Brain microvascular endothelial cell (primary cell): ENCODE data around the gene DIS3L2.
"Not testable (repeated sequence)": the region's sequence is repeated elsewhere in the genome, so short reads cannot be mapped to it uniquely, and the experiment has no call there.

Source experiments
- DNase-seq: peaks from one replicate; pipeline ENCODE4 v3.0.0-alpha.2; 2020
- H3K27ac ChIP-seq: fragments of 250-450 bp; sonication (Bioruptor Pico); 2 replicates; pipeline ENCODE4 v1.5.1; 2020; ENCODE audit warnings: mild to moderate bottlenecking, moderate library complexity
- H3K27me3 ChIP-seq: fragments of 250-450 bp; sonication (Bioruptor Pico); replicated peaks from 2 replicates; pipeline ENCODE4 v1.5.1; 2020; ENCODE audit warnings: mild to moderate bottlenecking
- H3K36me3 ChIP-seq: fragments of 250-450 bp; sonication (Bioruptor Pico); replicated peaks from 2 replicates; pipeline ENCODE4 v1.5.1; 2020; ENCODE audit warnings: mild to moderate bottlenecking
- H3K4me3 ChIP-seq: 2 replicates; pipeline ENCODE4 v1.5.1; 2011; ENCODE audit warnings: low read depth, mild to moderate bottlenecking, control low read depth, low read length, moderate library complexity
- CTCF ChIP-seq: IDR thresholded peaks from 2 replicates; pipeline ENCODE4 v1.5.1; 2011; ENCODE audit warnings: low read depth, mild to moderate bottlenecking, moderate library complexity, low read length, control low read depth, inconsistent platforms; ENCODE audit errors: missing control alignments
- in situ Hi-C: cut with HindIII; loops from 2 replicates; pipeline ENCODE4 v1.10.0; 2017; ENCODE audit warnings: low sequenced_read_pairs, low pct_ligation_motif_present

DIS3L2 gene

GRCh38 chr2:232102380-232102779 lies 140.9 kb downstream of the DIS3L2 start:
- no peak for DNase-seq
- Histone ChIP-seq H3K27ac (no peak overlapping the region), H3K36me3 (no peaks in the 10 kb centered on the region), H3K4me3 (no peak overlapping the region), H3K27me3 (no peaks in the 10 kb centered on the region)
- in situ Hi-C loops: no loop called here
- TF ChIP-seq CTCF: no peak

- Histone ChIP-seq H3K4me3 (no peak overlapping the region), H3K27ac (no peak overlapping the region), H3K27me3 (no peaks in the 10 kb centered on the region), H3K36me3 (no peaks in the 10 kb centered on the region)
- TF ChIP-seq CTCF: no peak
- DNase-seq: no peak
- in situ Hi-C loops: no loop called here
Observed at GRCh38 chr2:232103140-232103737, 141.7 kb downstream of the DIS3L2 start.

- in situ Hi-C loops: no loop called here
- no peak for DNase-seq
- no peaks in the 10 kb centered on the region for H3K27me3 ChIP-seq
- H3K27ac ChIP-seq: no peak overlapping the region
- H3K36me3 ChIP-seq: no peaks in the 10 kb centered on the region
- no peak overlapping the region for H3K4me3 ChIP-seq
- no peak for TF ChIP-seq CTCF
Observed at GRCh38 chr2:232104076-232104646, 142.6 kb downstream of the DIS3L2 start.

GRCh38 chr2:232111551-232111950 lies 150.0 kb downstream of the DIS3L2 start:
- Histone ChIP-seq H3K4me3 (no peak overlapping the region), H3K36me3 (no peaks in the 10 kb centered on the region), H3K27ac (no peak overlapping the region), H3K27me3 (no peaks in the 10 kb centered on the region)
- TF ChIP-seq CTCF: no peak
- in situ Hi-C loops: no loop called here
- no peak for DNase-seq

- H3K27me3 ChIP-seq: no peaks in the 10 kb centered on the region
- no peak overlapping the region for H3K4me3 ChIP-seq
- in situ Hi-C loops: no loop called here
- DNase-seq: peak; percentile 81
- H3K36me3 ChIP-seq: no peaks in the 10 kb centered on the region
- H3K27ac ChIP-seq: no peak overlapping the region
- no peak for TF ChIP-seq CTCF
Observed at GRCh38 chr2:232113821-232114220, 152.3 kb downstream of the DIS3L2 start.

GRCh38 chr2:232115728-232116361 lies 154.3 kb downstream of the DIS3L2 start:
- in situ Hi-C loops, H3K27ac ChIP-seq, H3K4me3 ChIP-seq, H3K36me3 ChIP-seq, DNase-seq, H3K27me3 ChIP-seq: not testable (repeated sequence)
